Measurements from ENCODE around the gene GM2A. TPM values are rescaled to one million over a fixed set of nuclear protein-coding genes. Genes with fewer than 3 reads are reported as not detected.
A peak's percentile ranks its signal among the peaks of the same experiment; 100 is the strongest.

The GM2A gene
- total and polyA plus RNA-seq, 2 of the 13 experiments (the other 11 are each of a cell fraction or from before 2014, with no cell fraction given): 14.6 to 29.6 TPM

- TF ChIP-seq ZMYM3 (CRISPR knock-in tag; IDR thresholded peaks at IDR 0.05): peak; percentile 93
- TF ChIP-seq TGIF2 (CRISPR knock-in tag; IDR thresholded peaks at IDR 0.05): no peak
- no peak for TF ChIP-seq CSRNP1 (CRISPR knock-in tag; IDR thresholded peaks at IDR 0.05)
- no peak; the same call in 1 of the 2 replicates for TF ChIP-seq ZSCAN20 (CRISPR knock-in tag; IDR thresholded peaks at IDR 0.05; ENCODE audit: borderline replicate concordance)
- TF ChIP-seq ZBTB14 (CRISPR knock-in tag; IDR thresholded peaks at IDR 0.05): no peak
- TF ChIP-seq ZNF432 (CRISPR knock-in tag; IDR thresholded peaks at IDR 0.05; ENCODE audit: borderline replicate concordance): no peak
- TF ChIP-seq ZBTB49 (CRISPR knock-in tag; IDR thresholded peaks at IDR 0.05; ENCODE audit: borderline replicate concordance): no peak
- peak; percentile 21; the same call in 1 of the 2 replicates for TF ChIP-seq RXRB (CRISPR knock-in tag; IDR thresholded peaks at IDR 0.05; ENCODE audit: borderline replicate concordance)
- TF ChIP-seq TFDP2 (CRISPR knock-in tag; IDR thresholded peaks at IDR 0.05): no peak
- no peak for TF ChIP-seq RARG (CRISPR knock-in tag; IDR thresholded peaks at IDR 0.05; ENCODE audit: low read depth)
- no peak for TF ChIP-seq ZNF672 (CRISPR knock-in tag; IDR thresholded peaks at IDR 0.05)
- TF ChIP-seq DNMT1 (CRISPR knock-in tag; IDR thresholded peaks at IDR 0.05): no peak
- no peak for TF ChIP-seq CREB1 (IDR thresholded peaks at IDR 0.05)
- 0 out of 2 replicates have a peak, but pooled peaks have one; percentile 18 for TF ChIP-seq CREB1 (CRISPR knock-in tag; IDR thresholded peaks at IDR 0.05)
- no peak for TF ChIP-seq ZBTB3 (CRISPR knock-in tag; IDR thresholded peaks at IDR 0.05; ENCODE audit: borderline replicate concordance, low read depth)
- TF ChIP-seq CSRNP2 (CRISPR knock-in tag; conservative IDR thresholded peaks at IDR 0.05; ENCODE audit: low read depth): no peak
- no peak; the same call in 1 of the 2 replicates for TF ChIP-seq RORA (CRISPR knock-in tag; IDR thresholded peaks at IDR 0.05)
- peak; percentile 79; the same call in 1 of the 2 replicates for TF ChIP-seq ZSCAN12 (CRISPR knock-in tag; IDR thresholded peaks at IDR 0.05)
- no peak for TF ChIP-seq NAIF1 (CRISPR knock-in tag; IDR thresholded peaks at IDR 0.05; ENCODE audit: borderline replicate concordance)
- TF ChIP-seq THYN1 (CRISPR knock-in tag; IDR thresholded peaks at IDR 0.05; ENCODE audit: borderline replicate concordance, low read depth): no peak
These were observed 29.3 kb upstream of the GM2A start, which contains the start of gene CCDC69 (continued) for GRCh38 chr5:151223447-151224264.
